Endothelial cell of umbilical vein (primary cell): ENCODE measurements around the gene C17orf107. TPM values are rescaled to one million over a fixed set of nuclear protein-coding genes. Genes with fewer than 3 reads are reported as not detected.

Source experiments
- BruUV-seq: library from RNA; stranded (reverse); fragments of 400-500 nt; replicated peaks from 2 replicates; lab custom pipeline; 2021; lab: Mats Ljungman, UMichigan
- CTCF ChIA-PET: fragments of 300-600, 350-600 bp; sonication (Branson Sonifier 250); formaldehyde crosslinking; loops from one replicate; lab custom pipeline; 2021; ENCODE audit warnings: antibody characterized with exemption, inconsistent platforms; lab: Charles Lee
- POLR2A ChIA-PET: fragments of 300-600, 350-600 bp; sonication (Branson Sonifier 250); formaldehyde crosslinking; loops from one replicate; lab custom pipeline; 2021; ENCODE audit warnings: antibody characterized with exemption, inconsistent platforms; lab: Charles Lee
- DNase-seq: peaks from one replicate; pipeline ENCODE4 v3.0.0-alpha.2; 2011; ENCODE audit warnings: low read depth, low spot score
- FAIRE-seq: peaks from 2 replicates; lab custom pipeline; 2011; peaks lifted over from hg19 to GRCh38; lab: Jason Lieb, UNC
- H2AFZ ChIP-seq: 2 replicates; pipeline ENCODE4 v1.6.0; 2012; ENCODE audit warnings: low read depth, low read length, control low read depth, inconsistent platforms
- H3K27ac ChIP-seq: 2 replicates; pipeline ENCODE4 v1.5.1; 2011; ENCODE audit warnings: low read depth, mild to moderate bottlenecking, control low read depth, low read length, moderate library complexity; ENCODE audit not compliant: insufficient read depth
- H3K27me3 ChIP-seq, 2 experiments: 2 replicates each; pipeline versions ENCODE4 v1.6.0 to v1.6.1; 2011; ENCODE audit warnings: low read length in 2 of 2, mixed read lengths in 1 of 2; ENCODE audit not compliant: control insufficient read depth in 2 of 2, insufficient read depth in 2 of 2
- H3K36me3 ChIP-seq, 2 experiments: 2 replicates in 1 of 2; 3 replicates in 1 of 2; pipeline ENCODE4 v1.5.1; 2011; ENCODE audit warnings: low read length in 2 of 2, mild to moderate bottlenecking in 1 of 2, moderate library complexity in 1 of 2; ENCODE audit not compliant: control insufficient read depth in 2 of 2, insufficient read depth in 2 of 2; ENCODE audit errors: extremely low read depth in 1 of 2
- H3K4me1 ChIP-seq: 3 replicates; pipeline ENCODE4 v1.5.1; 2011; ENCODE audit warnings: mild to moderate bottlenecking, low read length; ENCODE audit not compliant: control insufficient read depth, insufficient read depth; ENCODE audit errors: extremely low read depth
- H3K4me2 ChIP-seq: 2 replicates; pipeline ENCODE4 v1.6.1; 2011; ENCODE audit warnings: low read length, control low read depth, mixed read lengths; ENCODE audit not compliant: insufficient read depth
- H3K4me3 ChIP-seq, 3 experiments: fragments of 200-600 bp in 1 of 3; sonication (generic), shearing (Covaris generic) in 1 of 3; replicated peaks in 1 of 3; 2 replicates each; pipeline ENCODE4 v1.5.1; 2011 to 2016; ENCODE audit warnings: control low read depth in 3 of 3, low read length in 3 of 3, mild to moderate bottlenecking in 2 of 3, inconsistent platforms in 1 of 3, low read depth in 1 of 3, moderate library complexity in 1 of 3; ENCODE audit not compliant: insufficient read depth in 1 of 3
- H3K79me2 ChIP-seq: 2 replicates; pipeline ENCODE4 v1.6.0; 2012; ENCODE audit warnings: low read length, inconsistent platforms; ENCODE audit not compliant: control insufficient read depth, insufficient read depth
- H3K9ac ChIP-seq: replicated peaks from 2 replicates; pipeline ENCODE3; 2011; ENCODE audit warnings: low read length, control low read depth; ENCODE audit not compliant: insufficient read depth; ENCODE audit errors: extremely low read depth
- H3K9me1 ChIP-seq: replicated peaks from 3 replicates; pipeline ENCODE4 v1.6.0; 2011; ENCODE audit warnings: mild to moderate bottlenecking, low read length; ENCODE audit not compliant: control insufficient read depth, insufficient read depth; ENCODE audit errors: extremely low read depth
- H3K9me3 ChIP-seq: replicated peaks from 2 replicates; pipeline ENCODE4 v1.5.1; 2012; ENCODE audit warnings: low read length, inconsistent platforms; ENCODE audit not compliant: control insufficient read depth, insufficient read depth
- H4K20me1 ChIP-seq: replicated peaks from 2 replicates; pipeline ENCODE3; 2011; ENCODE audit warnings: mild to moderate bottlenecking, low read length; ENCODE audit not compliant: control insufficient read depth, insufficient read depth; ENCODE audit errors: extremely low read depth
- EZH2 ChIP-seq: IDR thresholded peaks from 2 replicates; pipeline ENCODE4 v1.6.1; 2012; ENCODE audit warnings: borderline replicate concordance, low read depth, mild to moderate bottlenecking, moderate library complexity, low read length, inconsistent platforms; ENCODE audit not compliant: severe bottlenecking
- FOS ChIP-seq: IDR thresholded peaks from 2 replicates; pipeline ENCODE4 v1.6.1; 2011; ENCODE audit warnings: mild to moderate bottlenecking, low read length, moderate library complexity, borderline replicate concordance; ENCODE audit not compliant: insufficient read depth
- GATA2 ChIP-seq: IDR thresholded peaks from 2 replicates; pipeline ENCODE4 v1.7.0; 2011; ENCODE audit warnings: low read depth, mild to moderate bottlenecking, moderate library complexity, mixed read lengths, low read length; ENCODE audit not compliant: insufficient read length, insufficient read depth
- JUN ChIP-seq: IDR thresholded peaks from 2 replicates; pipeline ENCODE4 v1.6.1; 2011; ENCODE audit warnings: borderline replicate concordance, low read depth; ENCODE audit not compliant: insufficient read length, insufficient read depth
- MYC ChIP-seq: IDR thresholded peaks from one replicate; pipeline ENCODE4 v1.6.1; 2011; ENCODE audit warnings: mild to moderate bottlenecking, low read depth, low read length
- POLR2A ChIP-seq: IDR thresholded peaks from 2 replicates; pipeline ENCODE4 v1.6.1; 2012; ENCODE audit warnings: low read depth, mild to moderate bottlenecking, control low read depth, low read length
- POLR2AphosphoS5 ChIP-seq: IDR thresholded peaks from 2 replicates; pipeline ENCODE4 v1.6.1; 2012; ENCODE audit warnings: low read depth, mild to moderate bottlenecking, control low read depth, low read length, moderate library complexity; ENCODE audit not compliant: insufficient read depth
- dilution Hi-C: fragments of 300-500 bp; cut with MboI; formaldehyde crosslinking; loops from one replicate; pipeline ENCODE4 v1.15.0; 2019; ENCODE audit warnings: low sequenced_read_pairs; ENCODE audit not compliant: extremely low pct_ligation_motif_present
- intact Hi-C: fragments of 100-400 bp; cut with micrococcal nuclease; formaldehyde crosslinking; loops from one replicate; pipeline ENCODE4 v1.10.0; 2022
- polyA plus RNA-seq, 4 experiments: library from polyadenylated mRNA; depleted of rRNA in 3 of 4; stranded (reverse) in 3 of 4; unstranded in 1 of 4; fragments of >200 nt; gene quantifications; 2 replicates each; pipeline versions ENCODE4 v1.2.1 to v1.2.3, GENCODE V29; 2011 to 2012; ENCODE audit warnings: missing spikeins in 1 of 4
- total RNA-seq: library from RNA; stranded (reverse); gene quantifications from 2 replicates; pipeline ENCODE4 v1.2.3, GENCODE V29; 2021
- TF ChIP-seq, protein P1 (sequence below), 2 donors: IDR thresholded peaks; 1 replicate in 1 of 2; 2 replicates in 1 of 2; pipeline ENCODE4 v1.5.1; 2011; ENCODE audit warnings: low read length in 2 of 2, mild to moderate bottlenecking in 2 of 2, moderate library complexity in 2 of 2, control low read depth in 1 of 2, inconsistent platforms in 1 of 2, low read depth in 1 of 2; ENCODE audit not compliant: insufficient read depth in 1 of 2; ENCODE audit errors: extremely low read depth in 1 of 2
- TF ChIP-seq, protein P2 (sequence below): IDR thresholded peaks from 2 replicates; pipeline ENCODE4 v1.6.1; 2011; ENCODE audit not compliant: insufficient read depth, insufficient read length

C17orf107 gene
- total and polyA plus RNA-seq, 2 donors (not counting 3 experiments of a cell fraction or from before 2014, with no cell fraction given): 0.68 to 1.0 TPM

DNA sequence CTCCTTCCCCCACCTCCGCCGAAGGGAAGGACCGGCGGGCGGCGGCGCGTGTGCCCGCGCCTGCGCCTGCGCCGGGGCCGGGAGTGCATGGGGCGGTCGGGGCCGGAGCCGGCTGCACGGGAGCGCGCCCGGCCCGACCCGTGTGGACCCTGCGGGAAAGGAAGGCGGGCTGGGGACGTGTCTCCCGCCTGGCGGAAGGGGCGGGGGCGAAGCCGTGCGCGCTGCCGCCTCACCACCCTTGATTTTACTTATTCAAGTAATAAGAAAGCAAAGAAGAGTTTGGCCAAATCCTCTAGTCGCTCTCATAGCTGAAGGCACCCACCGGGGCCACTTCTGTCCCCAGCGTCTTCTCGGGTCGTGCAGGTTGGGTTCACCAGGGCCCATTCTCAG, 49.6 kb downstream of the C17orf107 start:
- Histone ChIP-seq H3K9me1 (no peaks in the 10 kb centered on the region), H3K9ac (peak overlapping the region; percentile 72), H3K27ac (peak overlapping the region; percentile 90), H3K36me3 (peaks cover 7 to 18% of the 10 kb centered on the region in 2 experiments), H3K4me3 (peak overlapping the region; percentile 81 to 99 (median 95)), H3K9me3 (no peaks in the 10 kb centered on the region), H3K4me2 (peak overlapping the region; percentile 88), H3K27me3 (no peaks in the 10 kb centered on the region), H3K4me1 (peaks cover 44% of the 10 kb centered on the region), H2AFZ (peak overlapping the region; percentile 51), H4K20me1 (no peaks in the 10 kb centered on the region), H3K79me2 (peaks cover 44% of the 10 kb centered on the region)
- dilution Hi-C loops (no loop called here), intact Hi-C loops (loop anchor here (1.0 to 2.0 kb wide), 3 partner anchors 9 to 40 kb away; partner anchors contain the start of genes RNF167, SLC25A11 and SPAG7)
- ChIA-PET POLR2A (interaction anchor here (0.6 to 2.3 kb wide), 2 partner anchors 9 to 18 kb away, joined by 4 to 18 read pairs; partner anchors contain the start of gene SPAG7), CTCF (interaction anchor here (0.7 to 2.8 kb wide), 5 partner anchors 16 to 46 kb away, joined by 3 to 12 read pairs (median 3); partner anchors contain the start of genes CHRNE and SPAG7)
- BruUV-seq: no TSS peak
- DNase-seq (peak; percentile 88), FAIRE-seq (no peak)
- TF ChIP-seq POLR2AphosphoS5: peak; percentile 74
- no peak for TF ChIP-seq JUN
- TF ChIP-seq MYC: no peak
- TF ChIP-seq, protein P1, sequence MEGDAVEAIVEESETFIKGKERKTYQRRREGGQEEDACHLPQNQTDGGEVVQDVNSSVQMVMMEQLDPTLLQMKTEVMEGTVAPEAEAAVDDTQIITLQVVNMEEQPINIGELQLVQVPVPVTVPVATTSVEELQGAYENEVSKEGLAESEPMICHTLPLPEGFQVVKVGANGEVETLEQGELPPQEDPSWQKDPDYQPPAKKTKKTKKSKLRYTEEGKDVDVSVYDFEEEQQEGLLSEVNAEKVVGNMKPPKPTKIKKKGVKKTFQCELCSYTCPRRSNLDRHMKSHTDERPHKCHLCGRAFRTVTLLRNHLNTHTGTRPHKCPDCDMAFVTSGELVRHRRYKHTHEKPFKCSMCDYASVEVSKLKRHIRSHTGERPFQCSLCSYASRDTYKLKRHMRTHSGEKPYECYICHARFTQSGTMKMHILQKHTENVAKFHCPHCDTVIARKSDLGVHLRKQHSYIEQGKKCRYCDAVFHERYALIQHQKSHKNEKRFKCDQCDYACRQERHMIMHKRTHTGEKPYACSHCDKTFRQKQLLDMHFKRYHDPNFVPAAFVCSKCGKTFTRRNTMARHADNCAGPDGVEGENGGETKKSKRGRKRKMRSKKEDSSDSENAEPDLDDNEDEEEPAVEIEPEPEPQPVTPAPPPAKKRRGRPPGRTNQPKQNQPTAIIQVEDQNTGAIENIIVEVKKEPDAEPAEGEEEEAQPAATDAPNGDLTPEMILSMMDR (IDR thresholded peaks at IDR 0.05; ENCODE audit: extremely low read depth in 1 of 2, insufficient read depth in 1 of 2, low read depth in 1 of 2, low read length in 2 of 2): no peak
- no peak for TF ChIP-seq EZH2
- peak; percentile 51 for TF ChIP-seq POLR2A
- TF ChIP-seq GATA2: no peak
- TF ChIP-seq FOS: no peak
- TF ChIP-seq, protein P2, sequence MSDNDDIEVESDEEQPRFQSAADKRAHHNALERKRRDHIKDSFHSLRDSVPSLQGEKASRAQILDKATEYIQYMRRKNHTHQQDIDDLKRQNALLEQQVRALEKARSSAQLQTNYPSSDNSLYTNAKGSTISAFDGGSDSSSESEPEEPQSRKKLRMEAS: no peak
